WTC11 (cell line): Measurements from ENCODE around the gene CDKN3. TPM values are rescaled to one million over a fixed set of nuclear protein-coding genes. Genes with fewer than 3 reads are reported as not detected.
"Not testable (repeated sequence)": the region's sequence is repeated elsewhere in the genome, so short reads cannot be mapped to it uniquely, and the experiment has no call there.

ENCODE experiments used
- ATAC-seq: fragments of 200-7000 bp; cut with Tn5 transposase; 2 replicates; pipeline ENCODE4 v1.10.0; 2021; ENCODE audit warnings: mild to moderate bottlenecking, moderate library complexity
- CTCF ChIA-PET: fragments of 300-600 bp; sonication (Branson Sonifier 250); formaldehyde crosslinking; loops from one replicate; lab custom pipeline; 2021; ENCODE audit warnings: antibody characterized with exemption; lab: Charles Lee
- POLR2A ChIA-PET: fragments of 350-600 bp; sonication (Branson Sonifier 250); formaldehyde crosslinking; loops from one replicate; lab custom pipeline; 2021; ENCODE audit warnings: antibody characterized with exemption; lab: Charles Lee
- DNase-seq: peaks from one replicate; pipeline ENCODE4 v3.0.0; 2021; ENCODE audit warnings: low spot score
- H3K27ac Mint-ChIP-seq: 2 replicates; pipeline ENCODE4 v1.8.0; 2021; ENCODE audit warnings: mixed read lengths
- H3K27me3 Mint-ChIP-seq: 2 replicates; pipeline ENCODE4 v1.8.0; 2021; ENCODE audit warnings: low read depth, mild to moderate bottlenecking, moderate library complexity, mixed read lengths
- H3K36me3 Mint-ChIP-seq: 2 replicates; pipeline ENCODE4 v1.8.0; 2021; ENCODE audit warnings: mixed read lengths
- H3K4me1 Mint-ChIP-seq: 2 replicates; pipeline ENCODE4 v1.8.0; 2022; ENCODE audit warnings: mixed read lengths
- H3K4me3 Mint-ChIP-seq: 2 replicates; pipeline ENCODE4 v1.8.0; 2021; ENCODE audit warnings: mild to moderate bottlenecking, moderate library complexity, mixed read lengths
- H3K9me3 Mint-ChIP-seq: 2 replicates; pipeline ENCODE4 v1.8.0; 2021; ENCODE audit warnings: mixed read lengths
- AR ChIP-seq: fragments of 250-450 bp; sonication (Bioruptor Pico); IDR thresholded peaks from 2 replicates; pipeline ENCODE4 v1.9.0; 2021; ENCODE audit warnings: mild to moderate bottlenecking
- ARID4B ChIP-seq: sonication (generic); formaldehyde crosslinking; IDR thresholded peaks from 2 replicates; pipeline ENCODE4 v1.8.0; 2023; ENCODE audit warnings: missing genetic modification reagents, mild to moderate bottlenecking, borderline replicate concordance
- ATF1 ChIP-seq: sonication (generic); formaldehyde crosslinking; IDR thresholded peaks from 2 replicates; pipeline ENCODE4 v1.8.1; 2023; ENCODE audit warnings: mild to moderate bottlenecking, moderate library complexity, missing genetic modification reagents
- E2F1 ChIP-seq: sonication (generic); formaldehyde crosslinking; IDR thresholded peaks from 2 replicates; pipeline ENCODE4 v1.8.0; 2022; ENCODE audit warnings: mild to moderate bottlenecking, missing genetic modification reagents
- EMX1 ChIP-seq: fragments of 250-450 bp; sonication (Bioruptor Pico); IDR thresholded peaks from 2 replicates; pipeline ENCODE4 v1.8.0; 2021; ENCODE audit warnings: mild to moderate bottlenecking
- ERG ChIP-seq: fragments of 250-450 bp; sonication (Bioruptor Pico); IDR thresholded peaks from 2 replicates; pipeline ENCODE4 v1.8.0; 2021; ENCODE audit warnings: mild to moderate bottlenecking
- ESRRA ChIP-seq: sonication (generic); formaldehyde crosslinking; IDR thresholded peaks from 2 replicates; pipeline ENCODE4 v1.8.1; 2022; ENCODE audit warnings: mild to moderate bottlenecking, missing genetic modification reagents, borderline replicate concordance
- FOXP1 ChIP-seq: sonication (generic); formaldehyde crosslinking; IDR thresholded peaks from 2 replicates; pipeline ENCODE4 v1.8.0; 2022; ENCODE audit warnings: missing genetic modification reagents, mild to moderate bottlenecking, moderate library complexity, borderline replicate concordance
- GRHL2 ChIP-seq: fragments of 250-450 bp; sonication (Bioruptor Pico); IDR thresholded peaks from 2 replicates; pipeline ENCODE4 v1.8.0; 2022; ENCODE audit warnings: mild to moderate bottlenecking, moderate library complexity; ENCODE audit not compliant: insufficient replicate concordance, severe bottlenecking
- GTF2I ChIP-seq: fragments of 250-450 bp; sonication (Bioruptor Pico); conservative IDR thresholded peaks from 2 replicates; pipeline ENCODE4 v1.4.0; 2021; ENCODE audit warnings: mild to moderate bottlenecking
- MLX ChIP-seq: sonication (generic); formaldehyde crosslinking; IDR thresholded peaks from 2 replicates; pipeline ENCODE4 v1.8.1; 2023; ENCODE audit warnings: mild to moderate bottlenecking, missing genetic modification reagents, moderate library complexity
- NFYB ChIP-seq: sonication (generic); formaldehyde crosslinking; conservative IDR thresholded peaks from 2 replicates; pipeline ENCODE4 v1.8.0; 2022; ENCODE audit warnings: low read depth, missing genetic modification reagents
- NR3C1 ChIP-seq: sonication (generic); formaldehyde crosslinking; conservative IDR thresholded peaks from 2 replicates; pipeline ENCODE4 v1.8.1; 2023; ENCODE audit warnings: low read depth, mild to moderate bottlenecking, missing genetic modification reagents
- TCF7 ChIP-seq: sonication (generic); formaldehyde crosslinking; IDR thresholded peaks from 2 replicates; pipeline ENCODE4 v1.8.0; 2022; ENCODE audit warnings: mild to moderate bottlenecking, low read depth, missing genetic modification reagents, moderate library complexity
- USF1 ChIP-seq: sonication (generic); formaldehyde crosslinking; IDR thresholded peaks from 2 replicates; pipeline ENCODE4 v1.8.0; 2022; ENCODE audit warnings: mild to moderate bottlenecking, missing genetic modification reagents
- ZNF121 ChIP-seq: sonication (generic); formaldehyde crosslinking; IDR thresholded peaks from 2 replicates; pipeline ENCODE4 v1.8.0; 2023; ENCODE audit warnings: missing genetic modification reagents
- ZNF263 ChIP-seq: sonication (generic); formaldehyde crosslinking; IDR thresholded peaks from 2 replicates; pipeline ENCODE4 v1.8.1; 2022; ENCODE audit warnings: low read depth, mild to moderate bottlenecking, moderate library complexity, missing genetic modification reagents
- total RNA-seq: library from RNA; stranded (reverse); gene quantifications from 3 replicates; pipeline ENCODE4 v1.2.3, GENCODE V29; 2021

The CDKN3 gene
- total RNA-seq, 1 experiment from 2014 or later: 55.4 TPM

GRCh38 chr14:54396183-54396492 lies 669 bp upstream of the CDKN3 start:
- Mint-ChIP-seq H3K4me3 (peak overlapping the region; percentile 81), H3K9me3 (no peaks in the 10 kb centered on the region), H3K27me3 (peaks cover 11% of the 10 kb centered on the region; the same call in 1 of the 2 replicates), H3K27ac (no peak overlapping the region), H3K36me3 (0 out of 2 replicates have a peak, but pooled peaks cover 5% of the 10 kb centered on the region), H3K4me1 (peaks cover 32% of the 10 kb centered on the region)
- POLR2A ChIA-PET: interaction anchor here (1.0 to 1.4 kb wide), 6 partner anchors 16 to 43 kb away, joined by 3 to 7 read pairs (median 4); no protein-coding TSS in a partner anchor
- CTCF ChIA-PET: interaction anchor here (0.7 to 7.1 kb wide), 12 partner anchors 8 to 91 kb away, joined by 3 to 71 read pairs (median 6); no protein-coding TSS in a partner anchor
- TF ChIP-seq AR (CRISPR knock-in tag) (no peak), ATF1 (CRISPR knock-in tag) (no peak), GTF2I (CRISPR knock-in tag) (peak; percentile 57; the same call in 1 of the 2 replicates), GRHL2 (CRISPR knock-in tag) (no peak), ZNF263 (CRISPR knock-in tag) (no peak), ERG (CRISPR knock-in tag) (no peak), TCF7 (CRISPR knock-in tag) (no peak), ZNF121 (CRISPR knock-in tag) (peak; percentile 77; the same call in 1 of the 2 replicates), ESRRA (no peak), MLX (no peak), USF1 (CRISPR knock-in tag) (no peak)
- DNase-seq: no peak
- no peak for ATAC-seq

- Mint-ChIP-seq H3K36me3 (peaks cover 35% of the 10 kb centered on the region), H3K4me3 (no peak overlapping the region), H3K9me3 (peaks cover 8% of the 10 kb centered on the region; the same call in 1 of the 2 replicates), H3K27ac (no peak overlapping the region), H3K4me1 (peaks cover 24% of the 10 kb centered on the region), H3K27me3 (peaks cover 3% of the 10 kb centered on the region; the same call in 1 of the 2 replicates)
- ATAC-seq (no peak), DNase-seq (no peak)
- no peak for TF ChIP-seq NFYB (CRISPR knock-in tag)
- TF ChIP-seq ARID4B (CRISPR knock-in tag): no peak
- TF ChIP-seq NR3C1 (CRISPR knock-in tag): no peak
- no peak for TF ChIP-seq E2F1
- TF ChIP-seq ESRRA: no peak
- TF ChIP-seq EMX1 (CRISPR knock-in tag): no peak
- no peak for TF ChIP-seq FOXP1 (CRISPR knock-in tag)
- ChIA-PET CTCF (no interaction called here), POLR2A (no interaction called here)
These were observed 2.8 kb downstream of the CDKN3 start for GRCh38 chr14:54399560-54399959.

- ATAC-seq, H3K27me3 Mint-ChIP-seq, POLR2A ChIA-PET, DNase-seq, H3K4me3 Mint-ChIP-seq, CTCF ChIA-PET, H3K4me1 Mint-ChIP-seq, H3K27ac Mint-ChIP-seq: not testable (repeated sequence)
- peaks cover 65% of the 10 kb centered on the region for H3K36me3 Mint-ChIP-seq
- peaks cover 11% of the 10 kb centered on the region; the same call in 1 of the 2 replicates for H3K9me3 Mint-ChIP-seq
These were observed 6.7 kb downstream of the CDKN3 start for GRCh38 chr14:54403401-54404005.
